NCI-H82 treated with DMSO at 0.1 percent for 48 hours (cell line): Measurements from ENCODE around the gene CTAGE8.
"Not testable (repeated sequence)": the region's sequence is repeated elsewhere in the genome, so short reads cannot be mapped to it uniquely, and the experiment has no call there.

ENCODE experiments used
- DNase-seq: peaks from one replicate; lab custom pipeline; 2025; ENCODE audit not compliant: unreplicated experiment; lab: John Stamatoyannopoulos, UW

Gene CTAGE8, protein sequence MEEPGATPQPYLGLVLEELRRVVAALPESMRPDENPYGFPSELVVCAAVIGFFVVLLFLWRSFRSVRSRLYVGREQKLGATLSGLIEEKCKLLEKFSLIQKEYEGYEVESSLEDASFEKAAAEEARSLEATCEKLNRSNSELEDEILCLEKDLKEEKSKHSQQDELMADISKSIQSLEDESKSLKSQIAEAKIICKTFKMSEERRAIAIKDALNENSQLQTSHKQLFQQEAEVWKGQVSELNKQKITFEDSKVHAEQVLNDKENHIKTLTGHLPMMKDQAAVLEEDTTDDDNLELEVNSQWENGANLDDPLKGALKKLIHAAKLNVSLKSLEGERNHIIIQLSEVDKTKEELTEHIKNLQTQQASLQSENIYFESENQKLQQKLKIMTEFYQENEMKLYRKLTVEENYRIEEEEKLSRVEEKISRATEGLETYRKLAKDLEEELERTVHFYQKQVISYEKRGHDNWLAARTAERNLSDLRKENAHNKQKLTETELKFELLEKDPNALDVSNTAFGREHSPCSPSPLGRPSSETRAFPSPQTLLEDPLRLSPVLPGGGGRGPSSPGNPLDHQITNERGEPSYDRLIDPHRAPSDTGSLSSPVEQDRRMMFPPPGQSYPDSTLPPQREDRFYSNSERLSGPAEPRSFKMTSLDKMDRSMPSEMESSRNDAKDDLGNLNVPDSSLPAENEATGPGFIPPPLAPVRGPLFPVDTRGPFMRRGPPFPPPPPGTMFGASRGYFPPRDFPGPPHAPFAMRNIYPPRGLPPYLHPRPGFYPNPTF

DNA sequence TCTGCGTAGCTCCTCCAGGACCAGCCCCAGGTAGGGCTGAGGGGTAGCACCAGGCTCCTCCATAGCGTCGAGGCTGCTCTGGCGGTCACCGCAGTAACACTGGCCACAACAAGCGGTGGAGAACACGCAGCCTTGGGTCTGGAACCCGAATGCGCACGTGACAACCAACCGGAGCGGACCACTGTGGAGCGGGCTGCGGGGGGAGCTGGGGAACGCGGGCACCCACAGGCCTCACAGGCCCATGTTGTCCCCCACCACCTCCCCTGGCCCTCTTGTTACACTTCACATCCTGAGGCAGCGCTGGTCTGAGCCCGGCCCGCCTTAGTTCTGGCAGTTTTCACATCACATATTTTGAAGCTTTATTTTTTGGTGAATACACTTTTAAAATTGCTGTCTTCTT lies at the start of gene CTAGE8:
Gene CTAGE8 (minus strand): TSS at position 101 of the 400 bp plus-strand sequence. CDS start 38 bp downstream, at position 63.
- not testable (repeated sequence) for DNase-seq

- DNase-seq: not testable (repeated sequence)
Observed at GRCh38 chr7:144317537-144317936, 48.4 kb upstream of the CTAGE8 start.

- not testable (repeated sequence) for DNase-seq
Observed at GRCh38 chr7:144311872-144312469, 42.9 kb upstream of the CTAGE8 start, which contains the start of gene OR2A1. Gene OR2A1, plus strand, starts transcription at chr7:144312419. Its CDS starts 5,706 bp downstream, at chr7:144318125.

GRCh38 chr7:144311218-144311617 lies 42.1 kb upstream of the CTAGE8 start:
- DNase-seq: not testable (repeated sequence)

DNA sequence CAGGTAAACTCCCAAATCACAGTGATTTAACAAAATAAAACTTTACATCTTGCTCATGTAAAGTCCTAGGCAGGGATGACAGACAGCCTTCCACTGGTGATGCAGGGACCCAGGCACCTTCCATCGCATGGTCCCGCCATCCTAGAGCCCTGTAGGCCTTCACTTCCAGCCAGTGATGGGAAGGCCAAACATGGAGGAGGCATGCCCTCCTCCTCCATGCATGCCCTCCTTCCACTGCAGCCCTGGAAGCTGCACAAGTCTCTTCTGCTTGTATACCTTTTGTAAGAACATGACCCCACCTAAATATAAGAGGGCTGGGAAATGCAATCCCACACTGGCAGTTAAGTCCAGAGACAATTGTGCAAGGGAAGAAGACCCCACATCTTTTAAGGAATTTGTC lies 40.6 kb upstream of the CTAGE8 start:
- DNase-seq: not testable (repeated sequence)

GRCh38 chr7:144305156-144305555 lies 36.1 kb upstream of the CTAGE8 start:
- DNase-seq: not testable (repeated sequence)

DNA sequence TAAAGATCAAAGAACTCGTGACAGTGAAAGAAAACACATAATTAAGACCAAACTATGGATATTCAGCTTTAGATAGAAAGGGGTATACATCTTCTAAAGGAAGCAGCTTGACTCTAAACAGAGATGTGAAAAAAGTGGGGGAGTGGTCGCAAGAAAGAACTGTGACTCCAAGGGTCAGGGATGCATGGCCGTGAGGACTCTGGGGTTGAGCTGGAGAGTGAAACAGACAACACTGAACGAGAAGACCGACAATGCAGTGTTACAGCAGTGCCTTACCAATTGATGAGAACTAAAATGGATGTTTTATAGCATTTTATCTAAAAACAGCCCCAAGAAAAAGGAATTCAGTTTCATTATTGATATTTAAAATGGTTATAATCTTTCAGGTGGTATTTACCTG lies 34.5 kb upstream of the CTAGE8 start:
- not testable (repeated sequence) for DNase-seq

DNA sequence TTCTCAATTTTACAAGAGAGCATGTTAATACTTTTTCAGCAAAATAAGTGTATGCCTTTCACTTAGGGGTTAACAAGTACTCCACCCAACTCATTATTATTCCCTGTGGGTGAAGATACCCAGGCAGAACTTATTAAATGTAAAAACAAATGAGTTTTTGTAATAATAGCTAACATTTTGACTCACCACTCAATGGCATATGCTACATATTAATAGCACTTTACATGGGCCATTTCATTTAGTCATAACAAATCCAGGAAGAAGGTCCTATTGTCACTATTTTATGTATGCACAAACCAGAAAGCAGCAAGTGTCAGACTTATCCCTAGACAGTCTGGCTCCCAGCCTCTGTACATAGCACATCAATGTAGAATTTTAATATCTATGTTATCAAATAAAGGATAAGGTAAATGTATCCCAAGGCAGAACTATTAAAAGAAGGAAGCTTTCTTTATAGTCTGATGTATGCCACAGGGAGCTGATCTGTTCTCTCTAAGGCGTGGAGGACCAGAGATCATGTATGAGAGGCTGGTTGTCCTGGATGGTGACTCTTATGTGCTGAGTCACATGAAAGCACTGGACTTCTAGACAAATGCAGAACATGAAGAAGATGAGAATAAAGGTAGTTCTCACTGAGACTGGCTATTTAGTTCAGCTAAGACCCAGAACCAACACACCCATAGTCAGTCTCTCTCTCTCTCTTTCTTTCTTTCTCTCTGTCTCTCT lies 33.7 kb upstream of the CTAGE8 start:
- not testable (repeated sequence) for DNase-seq

DNA sequence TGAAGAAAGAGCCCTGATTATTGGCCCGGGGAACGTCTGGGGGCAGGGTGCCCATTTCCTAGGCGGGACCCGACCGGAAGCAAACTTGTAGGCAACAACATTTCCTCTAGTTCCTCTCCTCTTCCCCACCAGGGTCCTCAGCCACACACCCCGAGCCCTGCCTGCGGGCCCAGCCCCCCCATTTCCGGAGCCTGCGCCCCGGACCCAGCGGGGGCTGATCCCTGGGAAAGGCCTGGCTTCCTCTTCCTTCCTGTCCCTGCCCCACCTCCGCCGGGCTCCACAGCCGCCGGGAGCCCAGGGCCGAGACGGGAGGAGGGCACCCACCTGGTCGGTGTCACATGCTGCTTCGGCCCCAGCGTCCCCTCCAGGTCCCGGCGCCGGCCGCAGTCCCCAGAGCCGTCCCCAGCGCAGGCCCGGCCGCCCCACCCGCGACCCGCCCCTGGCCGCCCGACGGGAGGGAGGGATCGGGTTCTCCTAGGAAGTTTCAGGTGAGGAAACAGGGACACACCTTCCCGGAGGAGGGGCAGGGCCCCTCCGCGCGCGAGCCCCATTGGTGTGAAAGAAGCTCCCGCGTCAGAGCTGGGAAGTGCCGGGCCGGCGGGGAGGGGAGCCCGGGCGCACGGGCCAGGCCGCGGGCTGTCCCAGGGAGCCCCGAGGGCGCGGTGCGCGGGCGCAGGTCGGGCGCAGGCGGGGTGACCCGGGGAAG lies 24.9 kb upstream of the CTAGE8 start:
- not testable (repeated sequence) for DNase-seq

GRCh38 chr7:144292384-144293161 lies 23.5 kb upstream of the CTAGE8 start:
- DNase-seq: not testable (repeated sequence)

DNA sequence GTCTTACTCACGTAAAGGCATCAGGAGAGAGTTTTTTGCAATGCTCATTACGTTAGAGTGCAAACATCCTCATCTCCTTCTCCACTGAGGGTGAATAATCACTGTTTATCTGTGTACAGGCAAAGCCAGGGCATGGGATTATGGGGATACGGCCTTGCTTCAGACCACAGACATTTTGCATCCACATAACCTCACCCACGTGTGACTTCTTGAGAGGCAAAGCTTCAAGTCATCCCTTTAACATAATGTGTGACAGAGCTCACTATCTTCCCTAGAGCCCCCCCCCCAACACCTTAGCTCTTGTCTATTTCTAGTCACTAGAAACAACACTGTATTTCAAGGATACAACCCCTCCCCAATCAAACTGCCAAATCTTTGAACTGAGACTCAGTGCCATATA lies 22.5 kb upstream of the CTAGE8 start:
- DNase-seq: not testable (repeated sequence)

GRCh38 chr7:144287171-144287784 lies 18.2 kb upstream of the CTAGE8 start:
- DNase-seq: not testable (repeated sequence)

DNA sequence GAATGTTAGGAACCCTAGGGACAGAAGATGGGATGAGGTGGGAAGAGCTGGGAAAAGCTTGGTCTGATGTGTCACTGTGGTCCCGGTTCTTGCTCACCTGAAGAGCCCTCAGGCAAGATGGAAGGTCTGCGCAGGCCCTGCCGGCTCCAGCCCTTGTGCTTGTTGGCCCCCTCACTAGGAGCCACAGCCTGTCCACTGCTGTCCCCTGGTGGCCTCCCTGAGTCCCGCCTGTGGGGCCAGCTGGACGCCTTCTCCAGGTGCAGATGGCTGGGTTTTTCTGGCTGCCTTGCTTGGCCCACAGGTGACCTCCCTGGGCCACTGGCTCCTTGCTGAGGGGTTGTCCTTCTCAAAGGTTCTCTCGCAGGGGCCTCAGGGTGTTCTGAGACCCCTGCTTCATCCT lies 14.6 kb upstream of the CTAGE8 start:
- not testable (repeated sequence) for DNase-seq

DNA sequence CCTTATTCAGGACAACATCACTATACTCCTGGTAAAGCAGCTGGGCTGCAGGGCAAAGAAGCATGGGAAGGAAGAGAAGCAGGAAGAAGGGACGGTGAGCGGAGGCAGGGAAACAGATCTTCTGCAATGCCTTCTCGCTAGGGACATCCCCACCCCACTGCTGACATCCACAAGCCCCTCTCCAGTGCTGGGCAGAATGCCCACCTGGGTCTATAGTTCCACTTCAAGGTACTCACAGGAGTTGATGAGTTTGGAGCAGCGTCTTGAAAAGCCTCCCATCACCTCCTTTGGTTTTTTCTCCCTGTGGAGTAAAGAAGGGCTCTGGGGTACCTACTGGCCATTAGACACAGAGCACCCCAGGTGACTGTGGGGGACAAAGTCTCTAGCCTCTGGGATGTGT lies 13.4 kb upstream of the CTAGE8 start:
- not testable (repeated sequence) for DNase-seq

DNA sequence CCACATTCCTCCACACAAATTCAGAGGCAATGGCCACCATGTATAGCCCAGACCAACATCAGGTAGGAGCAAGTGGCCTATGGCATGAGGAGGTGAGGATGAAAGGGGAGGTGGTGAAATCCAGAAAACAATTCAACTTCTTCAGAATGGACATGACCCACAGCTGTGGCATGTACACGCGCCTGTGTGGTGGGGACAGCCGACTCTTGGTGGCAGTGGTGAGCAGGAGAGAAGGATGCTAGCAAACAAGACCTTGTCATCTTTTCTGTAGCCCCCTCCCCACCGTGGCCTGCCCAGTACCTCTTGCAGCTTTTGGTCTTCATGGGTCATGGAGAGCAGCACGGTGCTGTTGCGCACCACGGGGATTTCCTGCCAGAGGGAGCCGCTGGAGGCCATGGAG lies 12.9 kb upstream of the CTAGE8 start:
- not testable (repeated sequence) for DNase-seq

DNA sequence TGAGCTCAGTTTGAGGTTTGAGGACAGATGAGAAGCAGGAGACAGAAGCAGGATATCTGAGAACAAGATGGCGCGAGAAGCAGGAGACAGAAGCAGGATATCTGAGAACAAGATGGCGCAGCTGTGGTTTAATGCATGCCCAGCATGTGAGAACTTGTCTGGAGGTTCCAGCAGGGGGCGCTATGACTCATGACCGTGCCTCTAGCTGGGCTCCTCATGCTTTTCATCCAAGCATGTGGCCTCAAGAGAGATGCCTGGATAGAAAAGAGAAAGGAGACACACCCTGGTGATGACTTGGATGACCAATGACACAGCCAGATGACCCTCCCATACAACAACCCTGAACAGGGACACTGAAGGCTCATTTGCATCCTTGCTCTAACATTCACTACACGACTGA lies 10.9 kb upstream of the CTAGE8 start:
- DNase-seq: not testable (repeated sequence)

DNA sequence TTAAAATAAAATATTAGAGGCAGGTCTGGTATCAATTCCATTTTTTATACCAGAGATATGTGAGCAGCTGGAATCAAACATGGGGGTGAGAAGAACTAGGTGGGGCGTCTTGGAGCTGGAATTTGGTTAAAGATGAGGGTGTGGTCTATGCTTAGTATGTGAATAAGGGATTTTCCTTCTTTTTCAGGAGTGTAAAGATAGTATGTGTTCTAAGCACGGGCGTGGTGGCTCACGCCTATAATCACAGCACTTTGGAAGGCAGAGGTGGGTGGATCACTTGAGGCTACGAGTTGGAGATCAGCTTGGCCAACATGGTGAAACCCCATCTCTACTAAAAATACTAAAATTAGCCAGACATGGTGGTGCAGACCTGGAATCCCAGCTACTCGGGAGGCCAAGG lies 6.2 kb upstream of the CTAGE8 start:
- not testable (repeated sequence) for DNase-seq

DNA sequence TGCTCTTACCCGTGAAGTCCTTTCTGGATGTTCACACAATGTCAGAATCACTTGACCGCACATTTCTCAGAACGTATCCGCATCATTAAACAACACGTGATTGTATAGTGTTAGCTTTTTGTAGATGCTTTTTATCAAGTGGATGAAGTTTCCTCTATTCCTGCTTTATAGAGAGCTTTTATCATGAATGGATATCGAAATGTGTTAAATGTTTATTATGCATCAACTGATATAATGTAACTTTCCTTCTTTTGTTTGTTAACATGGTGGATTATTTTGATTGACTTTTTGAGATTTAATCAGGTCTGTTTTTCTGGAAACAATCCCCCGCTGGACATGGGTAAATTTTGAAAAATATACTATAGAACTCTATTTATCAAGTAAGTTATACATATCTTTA lies 4.4 kb downstream of the CTAGE8 start, which contains the start of gene OR2A7:
Gene OR2A7 (minus strand): TSS at position 101 of the 400 bp plus-strand sequence. CDS start 5,164 bp downstream, outside the sequence.
- not testable (repeated sequence) for DNase-seq

GRCh38 chr7:144262128-144262527 lies 7.0 kb downstream of the CTAGE8 start:
- DNase-seq: not testable (repeated sequence)
